ENCODE results near the gene EVA1B. TPM values are rescaled to one million over a fixed set of nuclear protein-coding genes. Genes with fewer than 3 reads are reported as not detected.

Gene EVA1B
- total RNA-seq, 2 donors from 2014 or later, result 107 to 189 TPM

GRCh38 chr1:36366091-36366661 lies 42.7 kb upstream of the EVA1B start:
- DNase-seq (ENCODE audit: low spot score) (no peak), ATAC-seq (ENCODE audit: insufficient number of reproducible peaks, low FRiP score, low read depth) (no peak)
- Histone ChIP-seq H3K9me3 (no peaks in the 10 kb centered on the region), H3K4me1 (ENCODE audit: control insufficient read depth in 1 of 2, low read depth in 2 of 2) (peaks cover 12 to 28% of the 10 kb centered on the region in 2 donors), H3K27ac (peak overlapping the region in 1 of 2 donors; percentile 20), H3K36me3 (peaks cover 5% of the 10 kb centered on the region), H3K27me3 (replicated peaks; ENCODE audit: insufficient read depth) (no peaks in the 10 kb centered on the region), H3K4me3 (no peak overlapping the region)
- no peak for TF ChIP-seq CTCF (IDR thresholded peaks at IDR 0.05)

GRCh38 chr1:36365381-36365780 lies 41.9 kb upstream of the EVA1B start:
- H3K27ac ChIP-seq, result peak overlapping the region in 1 of 2 donors; percentile 20
- H3K4me3 ChIP-seq, result no peak overlapping the region
- ATAC-seq (ENCODE audit: insufficient number of reproducible peaks, low FRiP score, low read depth), result no peak
- H3K4me1 ChIP-seq (ENCODE audit: control insufficient read depth in 1 of 2, low read depth in 2 of 2), result peaks cover 12 to 29% of the 10 kb centered on the region in 2 donors
- no peaks in the 10 kb centered on the region for H3K27me3 ChIP-seq (replicated peaks; ENCODE audit: insufficient read depth)
- peaks cover 5% of the 10 kb centered on the region for H3K36me3 ChIP-seq
- DNase-seq (ENCODE audit: low spot score), result no peak
- no peaks in the 10 kb centered on the region for H3K9me3 ChIP-seq
- TF ChIP-seq CTCF (IDR thresholded peaks at IDR 0.05), result no peak

GRCh38 chr1:36359911-36360550 lies 36.6 kb upstream of the EVA1B start:
- ATAC-seq (ENCODE audit: insufficient number of reproducible peaks, low FRiP score, low read depth), result no peak
- H3K36me3 ChIP-seq, result peaks cover 25% of the 10 kb centered on the region

DNA sequence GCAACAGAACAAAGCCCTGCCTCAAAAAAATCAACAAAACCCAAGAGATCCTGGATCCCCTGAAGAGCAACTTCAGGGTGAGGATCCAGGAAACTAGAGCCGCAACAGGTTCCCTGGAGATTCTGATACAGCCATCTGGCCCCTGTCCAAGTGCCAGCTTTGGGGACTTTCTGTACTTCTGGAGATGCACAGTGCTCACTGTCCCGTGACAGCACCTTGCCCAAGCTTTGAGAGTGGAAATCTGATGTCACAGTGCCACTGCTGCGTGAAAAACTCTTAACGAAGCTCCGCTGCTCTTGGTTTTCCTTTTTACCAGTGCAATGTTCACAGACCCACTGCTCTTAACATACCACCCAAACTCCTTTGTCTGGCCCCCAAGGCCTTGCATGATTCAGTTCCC lies 35.9 kb upstream of the EVA1B start:
- peaks cover 0 to 17% of the 10 kb centered on the region in 2 donors for H3K4me1 ChIP-seq (ENCODE audit: control insufficient read depth in 1 of 2, low read depth in 2 of 2)
- no peak for DNase-seq (ENCODE audit: low spot score)
- ATAC-seq (ENCODE audit: insufficient number of reproducible peaks, low FRiP score, low read depth), result no peak
- H3K27me3 ChIP-seq (replicated peaks; ENCODE audit: insufficient read depth), result no peaks in the 10 kb centered on the region
- H3K36me3 ChIP-seq, result peaks cover 31% of the 10 kb centered on the region
- no peak overlapping the region for H3K4me3 ChIP-seq
- H3K9me3 ChIP-seq, result no peaks in the 10 kb centered on the region
- TF ChIP-seq CTCF (IDR thresholded peaks at IDR 0.05), result no peak
- H3K27ac ChIP-seq, result no peak overlapping the region

More at GRCh38 chr1:36359911-36360550, 36.6 kb upstream of the EVA1B start:
- no peak for TF ChIP-seq CTCF (IDR thresholded peaks at IDR 0.05)
- no peak overlapping the region for H3K4me3 ChIP-seq
- H3K4me1 ChIP-seq (ENCODE audit: control insufficient read depth in 1 of 2, low read depth in 2 of 2), result peaks cover 0 to 17% of the 10 kb centered on the region in 2 donors
- H3K9me3 ChIP-seq, result no peaks in the 10 kb centered on the region
- no peak overlapping the region for H3K27ac ChIP-seq
- no peak for DNase-seq (ENCODE audit: low spot score)
- no peaks in the 10 kb centered on the region for H3K27me3 ChIP-seq (replicated peaks; ENCODE audit: insufficient read depth)

DNA sequence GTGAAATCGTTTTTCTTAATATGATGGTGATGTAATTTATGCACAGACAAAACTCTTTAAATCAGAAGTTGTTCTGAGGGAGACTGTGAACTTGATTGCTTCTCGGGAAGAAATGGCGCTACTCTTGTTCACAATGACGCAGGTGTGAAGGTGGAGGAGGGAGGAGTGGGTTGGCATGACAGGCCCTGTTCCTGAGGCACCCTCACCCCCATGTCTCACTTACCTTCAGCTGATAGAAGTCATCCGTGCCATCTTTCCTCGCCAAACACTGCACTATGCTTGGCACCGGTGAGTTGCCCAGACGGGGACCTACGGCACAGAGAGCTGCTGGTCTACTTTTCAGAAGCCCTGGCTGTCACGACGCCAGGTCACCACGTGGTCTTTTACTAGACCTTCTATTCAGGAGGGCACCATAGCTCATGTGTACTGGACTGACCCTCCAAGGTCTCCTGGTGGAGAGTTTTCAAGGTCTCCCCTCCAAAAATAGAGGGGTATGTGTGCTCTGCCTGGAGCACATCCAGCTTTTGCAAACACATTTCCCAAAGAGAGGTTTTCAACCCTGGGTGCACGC lies 35.2 kb upstream of the EVA1B start:
- Histone ChIP-seq H3K4me1 (ENCODE audit: control insufficient read depth in 1 of 2, low read depth in 2 of 2) (peaks cover 0 to 18% of the 10 kb centered on the region in 2 donors), H3K36me3 (peaks cover 38% of the 10 kb centered on the region), H3K27ac (no peak overlapping the region), H3K9me3 (no peaks in the 10 kb centered on the region), H3K4me3 (no peak overlapping the region), H3K27me3 (replicated peaks; ENCODE audit: insufficient read depth) (no peaks in the 10 kb centered on the region)
- DNase-seq (ENCODE audit: low spot score), result no peak
- no peak for TF ChIP-seq CTCF (IDR thresholded peaks at IDR 0.05)
- ATAC-seq (ENCODE audit: insufficient number of reproducible peaks, low FRiP score, low read depth), result no peak
